ENCODE data around the gene SPPL2A. TPM values are rescaled to one million over a fixed set of nuclear protein-coding genes. Genes with fewer than 3 reads are reported as not detected.

Gene SPPL2A
- polyA plus RNA-seq, 4 donors = 43.2 to 62.3 (median 52.6) TPM

- peaks cover 0 to 23% (median 0%) of the 10 kb centered on the region in 3 donors for H3K36me3 ChIP-seq (ENCODE audit: control insufficient read depth in 3 of 3, insufficient read depth in 2 of 3, low read depth in 1 of 3, low read length in 3 of 3)
- no peak overlapping the region for H3K4me3 ChIP-seq (ENCODE audit: low read depth in 1 of 3, low read length in 3 of 3)
- no peak for DNase-seq
- H3K27ac ChIP-seq (ENCODE audit: low read depth in 1 of 3, low read length in 2 of 3) = no peak overlapping the region
- no peaks in the 10 kb centered on the region for H3K27me3 ChIP-seq (ENCODE audit: control insufficient read depth in 3 of 3, insufficient read depth in 3 of 3, low read length in 3 of 3)
- FAIRE-seq = no peak
- no peaks in the 10 kb centered on the region for H3K9me3 ChIP-seq (ENCODE audit: control insufficient read depth in 2 of 2, insufficient read depth in 1 of 2, low read depth in 1 of 2, low read length in 1 of 2)
- H3K4me1 ChIP-seq (ENCODE audit: control insufficient read depth in 3 of 3, insufficient read depth in 2 of 3, low read depth in 1 of 3, low read length in 2 of 3) = peaks cover 3 to 4% (median 3%) of the 10 kb centered on the region in 3 donors
Observed at GRCh38 chr15:50681467-50681866, 84.0 kb downstream of the SPPL2A start.

DNA sequence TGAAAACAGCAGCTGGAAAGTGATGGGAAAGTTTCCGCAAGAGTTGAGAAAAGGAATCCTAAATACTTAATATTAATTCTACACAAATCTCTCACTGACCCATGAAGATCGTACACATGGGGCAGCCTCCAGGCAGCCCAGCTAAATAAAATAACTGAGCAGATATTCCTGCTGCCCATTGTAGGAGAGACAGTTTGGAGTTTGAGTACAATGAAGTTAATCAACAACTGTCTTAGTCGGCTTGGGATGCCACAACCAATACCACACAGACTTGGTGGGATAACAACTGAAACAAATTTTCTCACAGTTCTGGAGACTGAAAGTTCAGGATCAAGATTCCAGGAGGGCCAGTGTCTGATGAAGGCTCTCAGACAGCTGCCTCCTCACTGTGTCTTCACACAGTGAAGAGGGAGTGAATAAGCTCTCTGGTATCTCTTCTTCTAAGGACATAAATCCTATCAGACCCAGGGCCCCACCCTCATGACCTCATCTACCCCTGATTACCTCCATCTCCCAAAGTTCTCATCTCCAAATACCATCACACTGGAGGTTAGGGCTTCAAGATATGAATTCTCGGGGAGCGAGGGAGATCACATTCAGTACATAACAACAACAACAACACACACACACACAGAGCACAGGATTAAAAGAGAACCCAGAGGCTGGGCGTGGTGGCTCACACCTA lies 88.6 kb downstream of the SPPL2A start:
- Histone ChIP-seq H3K4me1 (ENCODE audit: control insufficient read depth in 3 of 3, insufficient read depth in 2 of 3, low read depth in 1 of 3, low read length in 2 of 3) (no peaks in the 10 kb centered on the region), H3K36me3 (ENCODE audit: control insufficient read depth in 3 of 3, insufficient read depth in 2 of 3, low read depth in 1 of 3, low read length in 3 of 3) (peaks cover 0 to 13% (median 0%) of the 10 kb centered on the region in 3 donors), H3K27ac (ENCODE audit: low read depth in 1 of 3, low read length in 2 of 3) (no peak overlapping the region), H3K9me3 (ENCODE audit: control insufficient read depth in 2 of 2, insufficient read depth in 1 of 2, low read depth in 1 of 2, low read length in 1 of 2) (no peaks in the 10 kb centered on the region), H3K27me3 (ENCODE audit: control insufficient read depth in 3 of 3, insufficient read depth in 3 of 3, low read length in 3 of 3) (no peaks in the 10 kb centered on the region), H3K4me3 (ENCODE audit: low read depth in 1 of 3, low read length in 3 of 3) (no peak overlapping the region)
- DNase-seq (peak; percentile 5 to 22), FAIRE-seq (no peak)
- WGBS, 3 donors = 77 to 85% (median 78%) methylated on average over 6 of the region's 6 CpGs

DNA sequence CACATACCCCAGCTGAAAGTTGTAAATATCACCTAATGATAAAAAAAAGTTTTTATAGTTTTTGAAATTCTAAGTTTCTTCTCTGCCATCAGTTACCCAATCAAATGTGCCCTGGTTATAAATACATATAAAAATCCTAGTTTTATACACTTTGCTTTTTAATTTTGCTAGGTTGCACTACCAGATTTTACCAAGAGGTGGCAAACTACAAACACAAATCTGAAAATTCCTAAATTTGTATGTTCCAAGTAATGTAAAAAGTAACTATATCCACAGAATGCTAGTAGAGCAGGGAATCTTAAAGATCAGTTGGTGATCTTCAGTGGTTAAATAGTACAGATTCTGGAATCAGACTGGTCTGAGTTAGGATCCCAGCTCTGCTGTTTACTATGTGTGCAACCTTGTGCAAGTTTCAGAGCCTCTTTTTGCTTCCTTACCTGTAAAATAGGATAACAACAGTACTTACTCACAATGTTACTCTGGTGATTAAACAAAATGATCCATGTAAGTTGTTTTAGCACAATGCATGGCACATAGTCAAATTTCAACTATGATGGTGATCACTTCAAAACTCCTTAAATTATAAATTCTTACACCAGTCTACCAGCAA lies 89.9 kb downstream of the SPPL2A start:
- Histone ChIP-seq H3K4me1 (ENCODE audit: control insufficient read depth in 3 of 3, insufficient read depth in 2 of 3, low read depth in 1 of 3, low read length in 2 of 3) (no peaks in the 10 kb centered on the region), H3K27ac (ENCODE audit: low read depth in 1 of 3, low read length in 2 of 3) (no peak overlapping the region), H3K4me3 (ENCODE audit: low read depth in 1 of 3, low read length in 3 of 3) (no peak overlapping the region), H3K27me3 (ENCODE audit: control insufficient read depth in 3 of 3, insufficient read depth in 3 of 3, low read length in 3 of 3) (no peaks in the 10 kb centered on the region), H3K36me3 (ENCODE audit: control insufficient read depth in 3 of 3, insufficient read depth in 2 of 3, low read depth in 1 of 3, low read length in 3 of 3) (peaks cover 0 to 13% (median 0%) of the 10 kb centered on the region in 3 donors), H3K9me3 (ENCODE audit: control insufficient read depth in 2 of 2, insufficient read depth in 1 of 2, low read depth in 1 of 2, low read length in 1 of 2) (no peaks in the 10 kb centered on the region)
- DNase-seq = peak; percentile 21 to 40
- FAIRE-seq = no peak

- WGBS, 3 donors = 62 to 80% (median 67%) methylated on average over 2 of the region's 2 CpGs
- no peak overlapping the region for H3K4me3 ChIP-seq (ENCODE audit: low read depth in 1 of 3, low read length in 3 of 3)
- no peak overlapping the region for H3K27ac ChIP-seq (ENCODE audit: low read depth in 1 of 3, low read length in 2 of 3)
- FAIRE-seq = no peak
- H3K4me1 ChIP-seq (ENCODE audit: control insufficient read depth in 3 of 3, insufficient read depth in 2 of 3, low read depth in 1 of 3, low read length in 2 of 3) = peaks cover 0 to 6% (median 0%) of the 10 kb centered on the region in 3 donors
- no peaks in the 10 kb centered on the region for H3K9me3 ChIP-seq (ENCODE audit: control insufficient read depth in 2 of 2, insufficient read depth in 1 of 2, low read depth in 1 of 2, low read length in 1 of 2)
- H3K27me3 ChIP-seq (ENCODE audit: control insufficient read depth in 3 of 3, insufficient read depth in 3 of 3, low read length in 3 of 3) = no peaks in the 10 kb centered on the region
- DNase-seq = peak in 1 of 2 donors; percentile 6
- peaks cover 0 to 21% (median 0%) of the 10 kb centered on the region in 3 donors for H3K36me3 ChIP-seq (ENCODE audit: control insufficient read depth in 3 of 3, insufficient read depth in 2 of 3, low read depth in 1 of 3, low read length in 3 of 3)
Observed at GRCh38 chr15:50670115-50670514, 95.4 kb downstream of the SPPL2A start.

GRCh38 chr15:50669611-50670010 lies 95.9 kb downstream of the SPPL2A start:
- H3K27me3 ChIP-seq (ENCODE audit: control insufficient read depth in 3 of 3, insufficient read depth in 3 of 3, low read length in 3 of 3) = no peaks in the 10 kb centered on the region
- DNase-seq (no peak), FAIRE-seq (no peak)
- no peak overlapping the region for H3K27ac ChIP-seq (ENCODE audit: low read depth in 1 of 3, low read length in 2 of 3)
- peaks cover 0 to 6% (median 0%) of the 10 kb centered on the region in 3 donors for H3K4me1 ChIP-seq (ENCODE audit: control insufficient read depth in 3 of 3, insufficient read depth in 2 of 3, low read depth in 1 of 3, low read length in 2 of 3)
- WGBS, 3 donors = 16 to 62% (median 41%) methylated on average over 1 of the region's 1 CpG
- no peaks in the 10 kb centered on the region for H3K9me3 ChIP-seq (ENCODE audit: control insufficient read depth in 2 of 2, insufficient read depth in 1 of 2, low read depth in 1 of 2, low read length in 1 of 2)
- peaks cover 0 to 26% (median 0%) of the 10 kb centered on the region in 3 donors for H3K36me3 ChIP-seq (ENCODE audit: control insufficient read depth in 3 of 3, insufficient read depth in 2 of 3, low read depth in 1 of 3, low read length in 3 of 3)
- H3K4me3 ChIP-seq (ENCODE audit: low read depth in 1 of 3, low read length in 3 of 3) = no peak overlapping the region

- DNase-seq = no peak
- Histone ChIP-seq H3K27ac (ENCODE audit: low read depth in 1 of 3, low read length in 2 of 3) (no peak overlapping the region), H3K27me3 (ENCODE audit: control insufficient read depth in 3 of 3, insufficient read depth in 3 of 3, low read length in 3 of 3) (no peaks in the 10 kb centered on the region), H3K4me1 (ENCODE audit: control insufficient read depth in 3 of 3, insufficient read depth in 2 of 3, low read depth in 1 of 3, low read length in 2 of 3) (peaks cover 0 to 6% (median 0%) of the 10 kb centered on the region in 3 donors), H3K4me3 (ENCODE audit: low read depth in 1 of 3, low read length in 3 of 3) (no peak overlapping the region), H3K36me3 (ENCODE audit: control insufficient read depth in 3 of 3, insufficient read depth in 2 of 3, low read depth in 1 of 3, low read length in 3 of 3) (peaks cover 2 to 29% (median 2%) of the 10 kb centered on the region in 3 donors), H3K9me3 (ENCODE audit: control insufficient read depth in 2 of 2, insufficient read depth in 1 of 2, low read depth in 1 of 2, low read length in 1 of 2) (no peaks in the 10 kb centered on the region)
- WGBS, 3 donors = 87 to 91% (median 89%) methylated on average over 5 of the region's 5 CpGs
- FAIRE-seq = no peak
Observed at GRCh38 chr15:50665938-50666337, 99.6 kb downstream of the SPPL2A start.

- Histone ChIP-seq H3K27ac (ENCODE audit: low read depth in 1 of 3, low read length in 2 of 3) (no peak overlapping the region), H3K4me3 (ENCODE audit: low read depth in 1 of 3, low read length in 3 of 3) (no peak overlapping the region), H3K4me1 (ENCODE audit: control insufficient read depth in 3 of 3, insufficient read depth in 2 of 3, low read depth in 1 of 3, low read length in 2 of 3) (no peaks in the 10 kb centered on the region), H3K36me3 (ENCODE audit: control insufficient read depth in 3 of 3, insufficient read depth in 2 of 3, low read depth in 1 of 3, low read length in 3 of 3) (peaks cover 0 to 53% (median 5%) of the 10 kb centered on the region in 3 donors), H3K27me3 (ENCODE audit: control insufficient read depth in 3 of 3, insufficient read depth in 3 of 3, low read length in 3 of 3) (no peaks in the 10 kb centered on the region), H3K9me3 (ENCODE audit: control insufficient read depth in 2 of 2, insufficient read depth in 1 of 2, low read depth in 1 of 2, low read length in 1 of 2) (no peaks in the 10 kb centered on the region)
- FAIRE-seq (no peak), DNase-seq (no peak)
- WGBS, 3 donors = 84 to 91% (median 89%) methylated on average over 4 of the region's 4 CpGs
Observed at GRCh38 chr15:50655555-50655954, 110.0 kb downstream of the SPPL2A start.

DNA sequence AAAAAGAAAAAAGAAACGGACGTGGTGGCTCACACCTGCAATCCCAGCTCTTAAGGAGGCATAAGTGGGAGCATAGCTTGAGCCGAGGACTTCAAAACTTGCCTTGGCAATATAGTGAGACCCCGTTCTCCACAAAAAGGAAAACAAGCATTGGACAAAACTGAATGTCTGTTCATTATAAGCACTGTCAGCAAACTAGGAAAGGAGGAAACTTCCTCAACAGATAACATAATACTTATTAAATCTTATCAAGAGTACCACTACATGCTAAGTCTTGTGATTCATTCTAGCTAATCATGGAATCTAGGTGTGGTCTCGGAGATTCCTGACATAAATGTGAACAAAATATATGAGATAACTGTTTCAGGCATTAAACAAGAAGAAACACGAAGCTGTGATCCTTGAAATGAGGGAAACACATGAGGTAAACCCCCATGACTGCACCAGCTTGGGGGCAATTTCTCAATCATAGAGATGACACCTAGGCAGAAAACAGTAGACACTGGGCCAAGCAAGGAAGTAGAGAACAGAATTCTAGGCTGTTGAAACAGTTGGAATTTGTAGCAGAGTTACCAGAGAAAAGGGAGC lies 112.3 kb downstream of the SPPL2A start:
- FAIRE-seq (no peak), DNase-seq (peak in 1 of 2 donors; percentile 4)
- Histone ChIP-seq H3K27me3 (ENCODE audit: control insufficient read depth in 3 of 3, insufficient read depth in 3 of 3, low read length in 3 of 3) (no peaks in the 10 kb centered on the region), H3K4me3 (ENCODE audit: low read depth in 1 of 3, low read length in 3 of 3) (no peak overlapping the region), H3K9me3 (ENCODE audit: control insufficient read depth in 2 of 2, insufficient read depth in 1 of 2, low read depth in 1 of 2, low read length in 1 of 2) (no peaks in the 10 kb centered on the region), H3K4me1 (ENCODE audit: control insufficient read depth in 3 of 3, insufficient read depth in 2 of 3, low read depth in 1 of 3, low read length in 2 of 3) (no peaks in the 10 kb centered on the region), H3K27ac (ENCODE audit: low read depth in 1 of 3, low read length in 2 of 3) (no peak overlapping the region), H3K36me3 (ENCODE audit: control insufficient read depth in 3 of 3, insufficient read depth in 2 of 3, low read depth in 1 of 3, low read length in 3 of 3) (peaks cover 5 to 54% (median 10%) of the 10 kb centered on the region in 3 donors)
- WGBS, 3 donors = 76 to 89% (median 88%) methylated on average over 6 of the region's 6 CpGs

All from small intestine (tissue), 7 donors.